PC-3 (cell line): ENCODE data around the gene PPTC7. TPM values are rescaled to one million over a fixed set of nuclear protein-coding genes. Genes with fewer than 3 reads are reported as not detected.

Experiments
- ATAC-seq: fragments of 200-7000 bp; cut with Tn5 transposase; 2 replicates; pipeline ENCODE4 v1.9.1; 2020; ENCODE audit warnings: mild to moderate bottlenecking, moderate library complexity
- BruUV-seq: library from RNA; stranded (reverse); fragments of 400-500 nt; replicated peaks from 2 replicates; lab custom pipeline; 2021; lab: Mats Ljungman, UMichigan
- CTCF ChIA-PET: fragments of 300-600 bp; sonication (Branson Sonifier 250); formaldehyde crosslinking; loops from one replicate; lab custom pipeline; 2022; ENCODE audit warnings: antibody characterized with exemption; lab: Charles Lee
- POLR2A ChIA-PET: fragments of 300-600 bp; sonication (Branson Sonifier 250); formaldehyde crosslinking; loops from one replicate; lab custom pipeline; 2022; ENCODE audit warnings: antibody characterized with exemption; ENCODE audit not compliant: unreplicated experiment; lab: Charles Lee
- DNase-seq: peaks from one replicate; pipeline ENCODE4 v3.0.0-alpha.2; 2015
- H2AFZ ChIP-seq: fragments of 300-600 bp; sonication (generic); 2 replicates; pipeline ENCODE4 v1.6.0; 2016; ENCODE audit warnings: antibody characterized with exemption, low read length
- H3F3A ChIP-seq: fragments of 300-600 bp; sonication (generic); one replicate; pipeline ENCODE4 v1.6.0; 2017; ENCODE audit warnings: antibody characterized with exemption, low read length, control low read depth, mild to moderate bottlenecking; ENCODE audit not compliant: unreplicated experiment
- H3K27ac ChIP-seq: fragments of 300-600 bp; sonication (generic); 2 replicates; pipeline ENCODE4 v1.5.1; 2016; ENCODE audit warnings: mild to moderate bottlenecking, low read length
- H3K27me3 ChIP-seq: fragments of 300-600 bp; sonication (generic); 2 replicates; pipeline ENCODE4 v1.6.1; 2016; ENCODE audit warnings: low read length, mixed read lengths
- H3K36me3 ChIP-seq: fragments of 300-600 bp; sonication (generic); 2 replicates; pipeline ENCODE4 v1.6.1; 2016; ENCODE audit warnings: low read depth, mixed run types, low read length, mixed read lengths
- H3K4me1 ChIP-seq: fragments of 300-600 bp; sonication (generic); 2 replicates; pipeline ENCODE4 v1.5.1; 2016; ENCODE audit warnings: low read length; ENCODE audit not compliant: insufficient read depth
- H3K4me2 ChIP-seq: fragments of 300-600 bp; sonication (generic); 2 replicates; pipeline ENCODE4 v1.6.0; 2016; ENCODE audit warnings: low read length
- H3K4me3 ChIP-seq: fragments of 300-600 bp; sonication (generic); 2 replicates; pipeline ENCODE4 v1.5.1; 2016; ENCODE audit warnings: mild to moderate bottlenecking, low read length, mixed read lengths
- H3K79me2 ChIP-seq: fragments of 300-600 bp; sonication (generic); 2 replicates; pipeline ENCODE4 v1.6.1; 2017; ENCODE audit warnings: low read length, mixed read lengths
- H3K9ac ChIP-seq: fragments of 300-600 bp; sonication (generic); 2 replicates; pipeline ENCODE4 v1.6.0; 2016; ENCODE audit warnings: mild to moderate bottlenecking, low read length
- H3K9me2 ChIP-seq: fragments of 300-600 bp; sonication (generic); replicated peaks from 2 replicates; pipeline ENCODE4 v1.6.1; 2016; ENCODE audit warnings: mixed run types, low read length, mixed read lengths
- H3K9me3 ChIP-seq: fragments of 300-600 bp; sonication (generic); 2 replicates; pipeline ENCODE4 v1.6.1; 2016; ENCODE audit warnings: low read length, mixed read lengths
- H4K20me1 ChIP-seq: fragments of 300-600 bp; sonication (generic); 2 replicates; pipeline ENCODE4 v1.6.1; 2016; ENCODE audit warnings: low read length, mixed read lengths
- EZH2 ChIP-seq: fragments of 300-600 bp; sonication (generic); IDR thresholded peaks from one replicate; pipeline ENCODE4 v1.6.1; 2017; ENCODE audit warnings: antibody characterized with exemption, mild to moderate bottlenecking, low read length; ENCODE audit not compliant: unreplicated experiment
- EZH2phosphoT487 ChIP-seq: fragments of 300-600 bp; sonication (generic); IDR thresholded peaks from 2 replicates; pipeline ENCODE4 v1.6.1; 2018; ENCODE audit warnings: mild to moderate bottlenecking, antibody characterized with exemption, low read length, borderline replicate concordance
- intact Hi-C: fragments of 100-400 bp; cut with micrococcal nuclease; formaldehyde crosslinking; loops from 2 replicates; pipeline ENCODE4 v1.9.0; 2023
- total RNA-seq: library from RNA; depleted of rRNA; stranded (reverse); fragments of >200 nt; gene quantifications from 2 replicates; pipeline ENCODE4 v1.2.3, GENCODE V29; 2014
- TF ChIP-seq, protein P1 (sequence below): fragments of 300-600 bp; sonication (generic); conservative IDR thresholded peaks from 2 replicates; pipeline ENCODE4 v1.5.1; 2017; ENCODE audit warnings: antibody characterized with exemption, low read depth, mild to moderate bottlenecking, low read length

PPTC7 gene
- total RNA-seq, 1 experiment from 2014 or later, result 9.0 TPM

DNA sequence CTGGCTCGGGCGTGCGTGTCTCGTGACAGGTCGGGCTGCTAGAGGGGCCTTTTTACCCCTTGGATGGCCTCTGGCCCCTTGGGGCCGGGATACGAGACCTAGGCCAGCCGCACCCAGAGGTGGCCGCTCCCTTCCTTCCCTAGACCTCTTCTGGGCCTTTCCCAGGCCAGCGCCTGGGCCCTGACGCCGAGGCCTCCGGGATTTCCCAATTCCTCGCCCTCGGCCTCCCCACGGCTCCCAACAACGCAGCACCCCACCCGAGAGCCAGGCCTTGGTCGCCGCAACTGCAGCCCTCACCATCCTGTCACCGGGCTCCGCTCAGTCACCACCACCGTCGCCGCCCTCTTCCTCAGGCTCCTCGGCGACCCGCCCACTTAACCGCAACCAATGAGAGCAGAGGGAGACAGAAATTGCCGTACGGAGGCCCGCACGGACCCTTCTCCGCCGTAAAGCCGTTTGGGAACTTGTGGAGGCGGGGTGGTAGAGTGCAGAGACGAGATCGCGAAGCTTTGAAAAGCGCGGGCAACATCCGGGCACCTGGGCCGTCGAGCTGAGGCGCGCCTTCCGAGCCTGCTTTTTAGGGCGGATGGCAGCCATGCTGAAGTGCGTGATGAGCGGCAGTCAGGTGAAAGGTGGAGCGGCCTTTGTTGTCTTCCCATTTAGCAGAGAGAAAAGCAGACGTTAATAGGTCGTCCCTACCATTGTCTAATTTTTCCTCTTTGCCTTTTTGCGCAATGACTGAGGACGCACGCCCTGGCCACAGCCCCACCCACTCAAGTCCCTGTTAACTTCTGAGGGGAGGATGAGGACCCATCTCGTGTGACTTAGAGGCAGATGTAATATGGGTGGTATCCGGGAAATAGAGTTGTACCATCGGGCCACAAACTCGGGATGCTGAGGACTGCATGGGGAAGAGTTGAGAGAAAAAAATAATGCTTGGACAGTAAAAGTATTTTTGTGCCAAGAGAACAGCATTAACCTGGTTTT, 81.1 kb downstream of the PPTC7 start, which contains the start of the genes RAD9B and VPS29:
RAD9B (plus strand) TSS at position 580 of the 987 bp plus-strand sequence; CDS start at position 587, 7 bp downstream.
VPS29 (minus strand) TSS at position 360 of the 987 bp plus-strand sequence; CDS start at position 300, 60 bp downstream.
- Histone ChIP-seq H3K27me3 (no peaks in the 10 kb centered on the region), H3K9me3 (no peaks in the 10 kb centered on the region), H3K4me1 (peaks cover 22% of the 10 kb centered on the region), H3F3A (no peaks in the 10 kb centered on the region), H3K9me2 (no peaks in the 10 kb centered on the region), H3K79me2 (peaks cover 45% of the 10 kb centered on the region), H3K4me3 (peak within 1 kb of the TSS; percentile 96), H2AFZ (peak within 1 kb of the TSS; percentile 90), H3K9ac (peak within 1 kb of the TSS; percentile 94), H3K36me3 (peaks cover 7% of the 10 kb centered on the region; the same call in 1 of the 2 replicates), H4K20me1 (0 out of 2 replicates have a peak, but pooled peaks cover 3% of the 10 kb centered on the region), H3K4me2 (peak within 1 kb of the TSS; percentile 85), H3K27ac (peak within 1 kb of the TSS; percentile 62)
- TF ChIP-seq, protein P1, sequence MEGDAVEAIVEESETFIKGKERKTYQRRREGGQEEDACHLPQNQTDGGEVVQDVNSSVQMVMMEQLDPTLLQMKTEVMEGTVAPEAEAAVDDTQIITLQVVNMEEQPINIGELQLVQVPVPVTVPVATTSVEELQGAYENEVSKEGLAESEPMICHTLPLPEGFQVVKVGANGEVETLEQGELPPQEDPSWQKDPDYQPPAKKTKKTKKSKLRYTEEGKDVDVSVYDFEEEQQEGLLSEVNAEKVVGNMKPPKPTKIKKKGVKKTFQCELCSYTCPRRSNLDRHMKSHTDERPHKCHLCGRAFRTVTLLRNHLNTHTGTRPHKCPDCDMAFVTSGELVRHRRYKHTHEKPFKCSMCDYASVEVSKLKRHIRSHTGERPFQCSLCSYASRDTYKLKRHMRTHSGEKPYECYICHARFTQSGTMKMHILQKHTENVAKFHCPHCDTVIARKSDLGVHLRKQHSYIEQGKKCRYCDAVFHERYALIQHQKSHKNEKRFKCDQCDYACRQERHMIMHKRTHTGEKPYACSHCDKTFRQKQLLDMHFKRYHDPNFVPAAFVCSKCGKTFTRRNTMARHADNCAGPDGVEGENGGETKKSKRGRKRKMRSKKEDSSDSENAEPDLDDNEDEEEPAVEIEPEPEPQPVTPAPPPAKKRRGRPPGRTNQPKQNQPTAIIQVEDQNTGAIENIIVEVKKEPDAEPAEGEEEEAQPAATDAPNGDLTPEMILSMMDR, result no peak
- no peak for TF ChIP-seq EZH2
- TF ChIP-seq EZH2phosphoT487, result no peak
- ChIA-PET POLR2A (interaction anchor here (1.0 kb wide), 1 partner anchor 34 kb away, joined by 9 read pairs; the partner anchor contains the start of genes FAM216A and GPN3), CTCF (no interaction called here)
- TSS peak; percentile 83 for BruUV-seq
- peak; percentile 95 for ATAC-seq
- intact Hi-C loops, result loop anchor here (1.0 kb wide), 1 partner anchor 34 kb away; the partner anchor contains the start of genes FAM216A and GPN3
- DNase-seq, result peak; percentile 99

DNA sequence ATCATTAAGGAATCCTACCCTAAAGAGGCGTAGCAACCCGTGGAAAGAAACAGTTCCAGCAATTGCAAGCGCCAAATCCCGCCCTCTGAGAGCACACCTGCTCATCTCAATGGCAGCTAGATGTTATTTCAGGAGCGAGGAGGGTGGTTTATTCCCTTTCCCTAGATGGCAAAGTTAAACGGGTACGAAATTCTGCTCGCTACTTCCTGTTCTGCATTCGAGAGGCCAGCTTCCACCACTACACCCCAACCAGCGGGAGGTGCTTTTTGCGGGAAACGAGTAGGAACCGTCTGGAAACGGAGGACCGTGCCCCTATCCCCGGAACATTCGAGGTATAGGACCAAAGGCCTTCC, 81.7 kb downstream of the PPTC7 start:
- peak overlapping the region; percentile 85 for H3K4me2 ChIP-seq
- H3K36me3 ChIP-seq, result peaks cover 12% of the 10 kb centered on the region
- H3K4me1 ChIP-seq, result peaks cover 22% of the 10 kb centered on the region
- TF ChIP-seq EZH2phosphoT487 (no peak), EZH2 (no peak)
- TF ChIP-seq, protein P1, result no peak
- POLR2A ChIA-PET, result no interaction called here
- H3K9me3 ChIP-seq, result no peaks in the 10 kb centered on the region
- DNase-seq (peak; percentile 60), ATAC-seq (peak; percentile 57)
- peak overlapping the region; percentile 90 for H2AFZ ChIP-seq
- TSS peak; percentile 62 for BruUV-seq
- peak overlapping the region; percentile 62 for H3K27ac ChIP-seq
- peak overlapping the region; percentile 94 for H3K9ac ChIP-seq
- no peaks in the 10 kb centered on the region for H3K27me3 ChIP-seq
- H3K79me2 ChIP-seq, result peaks cover 51% of the 10 kb centered on the region
- peak overlapping the region; percentile 96 for H3K4me3 ChIP-seq
- 0 out of 2 replicates have a peak, but pooled peaks cover 3% of the 10 kb centered on the region for H4K20me1 ChIP-seq
- CTCF ChIA-PET, result no interaction called here
- H3K9me2 ChIP-seq, result no peaks in the 10 kb centered on the region
- no peaks in the 10 kb centered on the region for H3F3A ChIP-seq
- intact Hi-C loops, result no loop called here
